ENCODE measurements around the gene IGFL1. TPM values are rescaled to one million over a fixed set of nuclear protein-coding genes. Genes with fewer than 3 reads are reported as not detected.

Gene IGFL1
- total and polyA plus RNA-seq, 2 of the 8 experiments (the other 6 are each of a cell fraction or from before 2014, with no cell fraction given) = not detected

GRCh38 chr19:46196410-46197124, 33.0 kb upstream of the IGFL1 start:
- peaks cover 2% of the 10 kb centered on the region; the same call in 1 of the 2 replicates for H3K23me2 ChIP-seq (ENCODE audit: low read depth, low read length)
- H2BK12ac ChIP-seq (ENCODE audit: low read depth, low read length) = no peak overlapping the region
- FAIRE-seq (no peak), DNase-seq (ENCODE audit: low read depth in 1 of 2, low spot score in 2 of 2) (no peak)
- ChIA-PET POLR2A (ENCODE audit: partially characterized antibody) (interaction anchor here (1.3 kb wide), 1 partner anchor 9 kb away, joined by 3 read pairs; no protein-coding TSS in a partner anchor), CTCF (ENCODE audit: partially characterized antibody) (interaction anchor here (0.5 to 3.7 kb wide), 8 partner anchors 8 to 150 kb away, joined by 3 to 16 read pairs (median 5); no protein-coding TSS in a partner anchor)
- no peak overlapping the region for H4K5ac ChIP-seq (ENCODE audit: insufficient read length, low read depth, low read length)
- H2AFZ ChIP-seq (ENCODE audit: low read length) = no peak overlapping the region
- no peak overlapping the region for H2AK5ac ChIP-seq (ENCODE audit: low read depth, low read length)
- no peak overlapping the region for H2BK120ac ChIP-seq (replicated peaks; ENCODE audit: low read depth, low read length)
- H3K79me1 ChIP-seq (ENCODE audit: low read depth, low read length) = no peaks in the 10 kb centered on the region
- no peak overlapping the region; a peak in 1 of 7 replicates for H3K9ac ChIP-seq (replicated peaks in 1 of 4; ENCODE audit: extremely low read depth in 1 of 4, low read depth in 3 of 4, low read length in 3 of 4)
- 81% methylated on average over 8 of the region's 8 CpGs; no CpG with 5 or more reads in 1 of the 2 experiments for WGBS, 2 experiments (ENCODE audit: extremely low coverage in 1 of 2, insufficient coverage in 1 of 2, insufficient read length in 1 of 2, insufficient replicate concordance in 2 of 2, low coverage in 1 of 2, low lambda C conversion rate in 2 of 2, missing lambda C conversion rate in 1 of 2)
- H3K79me2 ChIP-seq (ENCODE audit: control insufficient read depth in 1 of 2, insufficient read depth in 2 of 2, low read length in 2 of 2) = no peaks in the 10 kb centered on the region
- no peaks in the 10 kb centered on the region for H3K36me3 ChIP-seq (ENCODE audit: control insufficient read depth in 2 of 4, insufficient read depth in 4 of 4, low read length in 3 of 4)
- no peak overlapping the region for H2BK5ac ChIP-seq (ENCODE audit: low read depth, low read length)
- no peak overlapping the region for H3K23ac ChIP-seq (ENCODE audit: insufficient read length)
- peak overlapping the region; percentile 19; the same call in 1 of the 2 replicates for H3K18ac ChIP-seq (ENCODE audit: extremely low read depth, low read length)
- no peak overlapping the region for H2BK15ac ChIP-seq (ENCODE audit: low read length)
- H3K4ac ChIP-seq (replicated peaks; ENCODE audit: insufficient read length, low read depth, low read length) = no peak overlapping the region
- H3K4me2 ChIP-seq (ENCODE audit: insufficient read depth in 1 of 2, low read depth in 2 of 2, low read length in 2 of 2) = no peak overlapping the region
- no peaks in the 10 kb centered on the region for H4K20me1 ChIP-seq (replicated peaks in 1 of 2; ENCODE audit: control insufficient read depth in 1 of 2, insufficient read depth in 2 of 2, low read length in 2 of 2)
- H3K14ac ChIP-seq (ENCODE audit: insufficient read length) = no peak overlapping the region
- H3K27ac ChIP-seq (ENCODE audit: low read depth, low read length) = no peak overlapping the region
- no peak overlapping the region for H3K4me3 ChIP-seq (ENCODE audit: extremely low read depth in 1 of 4, insufficient read depth in 2 of 4, low read depth in 3 of 4, low read length in 4 of 4)
- no peak overlapping the region for H2BK20ac ChIP-seq (ENCODE audit: low read length)
- H3K9me3 ChIP-seq (ENCODE audit: insufficient read depth in 2 of 2, low read depth in 1 of 2, low read length in 1 of 2) = no peaks in the 10 kb centered on the region
- H4K91ac ChIP-seq (replicated peaks; ENCODE audit: insufficient read length, low read length) = no peak overlapping the region
- no peak overlapping the region for H4K8ac ChIP-seq (ENCODE audit: extremely low read depth, insufficient read depth, low read length)
- H3K56ac ChIP-seq (replicated peaks; ENCODE audit: insufficient read length, low read depth, low read length) = no peak overlapping the region
- H3K4me1 ChIP-seq (replicated peaks in 1 of 4; ENCODE audit: control insufficient read depth in 3 of 4, insufficient read depth in 4 of 4, low read length in 3 of 4) = no peaks in the 10 kb centered on the region
- no peaks in the 10 kb centered on the region for H3K27me3 ChIP-seq (replicated peaks in 1 of 4; ENCODE audit: control insufficient read depth in 3 of 4, extremely low read depth in 1 of 4, insufficient read depth in 3 of 4, low read length in 3 of 4)
- TF ChIP-seq JUN (IDR thresholded peaks at IDR 0.05; ENCODE audit: low read depth, low read length) = no peak
- TF ChIP-seq ZNF274 (IDR thresholded peaks at IDR 0.05; ENCODE audit: borderline replicate concordance, extremely low read depth, low read length) = no peak
- TF ChIP-seq, protein P1, sequence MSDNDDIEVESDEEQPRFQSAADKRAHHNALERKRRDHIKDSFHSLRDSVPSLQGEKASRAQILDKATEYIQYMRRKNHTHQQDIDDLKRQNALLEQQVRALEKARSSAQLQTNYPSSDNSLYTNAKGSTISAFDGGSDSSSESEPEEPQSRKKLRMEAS (IDR thresholded peaks at IDR 0.05) = no peak
- no peak for TF ChIP-seq SP4 (IDR thresholded peaks at IDR 0.05; ENCODE audit: low read length)
- no peak for TF ChIP-seq TBP (IDR thresholded peaks at IDR 0.05; ENCODE audit: low read depth, low read length)
- no peak for TF ChIP-seq SRF (IDR thresholded peaks at IDR 0.05; ENCODE audit: low read depth, low read length)
- no peak for TF ChIP-seq POLR2AphosphoS5 (IDR thresholded peaks at IDR 0.05; ENCODE audit: low read depth, low read length)
- no peak for TF ChIP-seq GTF2F1 (IDR thresholded peaks at IDR 0.05; ENCODE audit: borderline replicate concordance, low read depth, low read length)
- no peak for TF ChIP-seq KDM5A (IDR thresholded peaks at IDR 0.05; ENCODE audit: low read length)
- no peak for TF ChIP-seq GABPA (IDR thresholded peaks at IDR 0.05; ENCODE audit: borderline replicate concordance, insufficient read depth, low read length)
- TF ChIP-seq HDAC2 (IDR thresholded peaks at IDR 0.05; ENCODE audit: borderline replicate concordance in 1 of 2, low read depth in 2 of 2, low read length in 2 of 2) = no peak
- no peak for TF ChIP-seq CHD1 (IDR thresholded peaks at IDR 0.05; ENCODE audit: low read depth, low read length)
- TF ChIP-seq JUND (IDR thresholded peaks at IDR 0.05; ENCODE audit: low read length) = no peak

All from H1 (cell line).